HEK293 (cell line): Measurements from ENCODE around the gene GNAS-AS1.

Experiments
- CTCF ChIA-PET: fragments of 350-600 bp; formaldehyde crosslinking; extraction: SDS; loops from one replicate; lab custom pipeline; 2021; ENCODE audit warnings: antibody characterized with exemption; lab: Yijun Ruan, JAX
- POLR2A ChIA-PET: fragments of 300-600 bp; formaldehyde crosslinking; extraction: SDS; loops from one replicate; lab custom pipeline; 2020; ENCODE audit warnings: antibody characterized with exemption, inconsistent platforms; lab: Yijun Ruan, JAX
- H3K27ac ChIP-seq: fragments of 200-500 bp; sonication (Bioruptor generic); 2 replicates; pipeline ENCODE4 v1.5.1; 2014; ENCODE audit warnings: low read depth, low read length, control low read depth, inconsistent platforms; ENCODE audit errors: extremely low read depth
- H3K36me3 ChIP-seq, 2 experiments: fragments of 200-500 bp in 1 of 2; sonication (Bioruptor generic) in 1 of 2; 1 replicate in 1 of 2; 2 replicates in 1 of 2; pipeline ENCODE4 v1.5.1; 2014 to 2017; ENCODE audit warnings: inconsistent platforms in 2 of 2, low read length in 2 of 2; ENCODE audit not compliant: control insufficient read depth in 2 of 2, insufficient read depth in 1 of 2
- H3K4me1 ChIP-seq: fragments of 200-500 bp; sonication (Bioruptor generic); 2 replicates; pipeline ENCODE4 v1.5.1; 2014; ENCODE audit warnings: mild to moderate bottlenecking, low read length, inconsistent platforms; ENCODE audit not compliant: control insufficient read depth, insufficient read depth
- H3K4me3 ChIP-seq: 2 replicates; pipeline ENCODE4 v1.5.1; 2011; ENCODE audit warnings: low read depth, mild to moderate bottlenecking, control low read depth, low read length, moderate library complexity
- H3K9me3 ChIP-seq: fragments of 200-500 bp; sonication (Bioruptor generic); 2 replicates; pipeline ENCODE4 v1.5.1; 2014; ENCODE audit warnings: low read depth, low read length, inconsistent platforms; ENCODE audit not compliant: control insufficient read depth, insufficient read depth
- FEZF1 ChIP-seq: fragments of 450-650 bp; formaldehyde crosslinking; IDR thresholded peaks from 2 replicates; pipeline ENCODE4 v1.5.1; 2016; ENCODE audit warnings: missing biosample characterization, missing genetic modification characterization
- SP7 ChIP-seq: fragments of 450-650 bp; formaldehyde crosslinking; IDR thresholded peaks from 2 replicates; pipeline ENCODE4 v1.5.1; 2016; ENCODE audit warnings: missing biosample characterization, missing genetic modification characterization
- ZBTB21 ChIP-seq: fragments of 450-650 bp; formaldehyde crosslinking; IDR thresholded peaks from 2 replicates; pipeline ENCODE4 v1.5.1; 2017; ENCODE audit warnings: missing biosample characterization, missing genetic modification characterization
- ZBTB48 ChIP-seq: fragments of 450-650 bp; formaldehyde crosslinking; IDR thresholded peaks from 2 replicates; pipeline ENCODE4 v1.5.1; 2016; ENCODE audit warnings: missing biosample characterization, missing genetic modification characterization
- ZNF121 ChIP-seq: fragments of 450-650 bp; formaldehyde crosslinking; IDR thresholded peaks from 2 replicates; pipeline ENCODE4 v1.5.1; 2016; ENCODE audit warnings: missing biosample characterization, missing genetic modification characterization
- ZNF132 ChIP-seq: fragments of 450-650 bp; formaldehyde crosslinking; IDR thresholded peaks from 2 replicates; pipeline ENCODE4 v1.5.1; 2017; ENCODE audit warnings: missing biosample characterization, missing genetic modification characterization, borderline replicate concordance
- ZNF214 ChIP-seq: fragments of 450-650 bp; formaldehyde crosslinking; IDR thresholded peaks from 2 replicates; pipeline ENCODE4 v1.5.1; 2017; ENCODE audit warnings: missing biosample characterization, mild to moderate bottlenecking, missing genetic modification characterization, borderline replicate concordance
- ZNF266 ChIP-seq: fragments of 450-650 bp; formaldehyde crosslinking; IDR thresholded peaks from 2 replicates; pipeline ENCODE4 v1.5.1; 2016; ENCODE audit warnings: missing biosample characterization, missing genetic modification characterization, low read depth
- ZNF37A ChIP-seq: fragments of 450-650 bp; IDR thresholded peaks from 2 replicates; pipeline ENCODE4 v1.5.1; 2018; ENCODE audit warnings: missing biosample characterization, missing genetic modification characterization
- ZNF791 ChIP-seq: fragments of 450-650 bp; formaldehyde crosslinking; IDR thresholded peaks from 2 replicates; pipeline ENCODE4 v1.5.1; 2016; ENCODE audit warnings: missing biosample characterization, missing genetic modification characterization
- TF ChIP-seq, protein P1 (sequence below): fragments of 450-650 bp; formaldehyde crosslinking; IDR thresholded peaks from 2 replicates; pipeline ENCODE4 v1.5.1; 2017; ENCODE audit warnings: missing biosample characterization, missing genetic modification characterization
- TF ChIP-seq, protein P2 (sequence below): fragments of 450-650 bp; formaldehyde crosslinking; IDR thresholded peaks from 2 replicates; pipeline ENCODE4 v1.5.1; 2016; ENCODE audit warnings: missing biosample characterization, missing genetic modification characterization, low read depth
- TF ChIP-seq, protein P3 (sequence below): fragments of 450-650 bp; formaldehyde crosslinking; IDR thresholded peaks from 2 replicates; pipeline ENCODE4 v1.5.1; 2016; ENCODE audit warnings: missing biosample characterization, missing genetic modification characterization

GNAS-AS1 gene

DNA sequence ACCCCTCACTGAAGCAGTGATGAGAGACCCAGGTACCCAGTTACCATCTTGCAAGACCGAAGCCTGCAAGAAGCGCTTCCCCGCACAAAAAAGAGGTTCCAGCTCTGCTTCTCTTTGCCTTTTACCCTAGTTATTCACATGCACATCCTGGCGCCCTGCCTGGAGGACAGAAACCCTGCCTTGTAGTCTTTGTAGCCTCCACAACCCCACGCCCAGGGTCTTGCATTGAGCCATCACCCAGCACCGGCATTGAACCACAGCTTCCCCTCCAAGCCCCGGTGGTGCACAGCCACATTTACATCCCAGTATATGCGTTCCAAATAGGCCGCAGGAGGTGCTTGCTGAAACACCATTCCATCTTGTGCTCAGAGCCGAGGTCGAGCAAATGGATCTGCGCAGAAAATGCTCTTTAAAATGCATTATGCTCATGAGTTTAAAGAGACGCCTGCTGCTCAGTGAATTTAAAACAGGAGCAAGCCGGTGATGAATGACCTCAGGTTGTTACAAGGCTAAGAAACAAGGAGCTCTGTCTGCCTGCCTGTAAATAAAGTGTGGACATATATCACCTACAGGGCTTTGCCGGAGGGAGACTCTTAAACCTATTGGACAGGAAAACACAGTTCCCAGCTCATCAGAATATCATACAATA is 61.7 kb downstream of the GNAS-AS1 start:
- Histone ChIP-seq H3K27ac (no peak overlapping the region), H3K4me3 (no peak overlapping the region), H3K4me1 (no peaks in the 10 kb centered on the region), H3K36me3 (no peaks in the 10 kb centered on the region), H3K9me3 (no peaks in the 10 kb centered on the region)
- TF ChIP-seq FEZF1 (tag by site-specific recombination) (no peak), ZNF132 (tag by site-specific recombination) (no peak), ZBTB21 (tag by site-specific recombination) (no peak), ZNF214 (tag by site-specific recombination) (no peak), SP7 (tag by site-specific recombination) (no peak), ZNF37A (tag by site-specific recombination) (no peak), ZBTB48 (no peak)
- TF ChIP-seq, protein P1, sequence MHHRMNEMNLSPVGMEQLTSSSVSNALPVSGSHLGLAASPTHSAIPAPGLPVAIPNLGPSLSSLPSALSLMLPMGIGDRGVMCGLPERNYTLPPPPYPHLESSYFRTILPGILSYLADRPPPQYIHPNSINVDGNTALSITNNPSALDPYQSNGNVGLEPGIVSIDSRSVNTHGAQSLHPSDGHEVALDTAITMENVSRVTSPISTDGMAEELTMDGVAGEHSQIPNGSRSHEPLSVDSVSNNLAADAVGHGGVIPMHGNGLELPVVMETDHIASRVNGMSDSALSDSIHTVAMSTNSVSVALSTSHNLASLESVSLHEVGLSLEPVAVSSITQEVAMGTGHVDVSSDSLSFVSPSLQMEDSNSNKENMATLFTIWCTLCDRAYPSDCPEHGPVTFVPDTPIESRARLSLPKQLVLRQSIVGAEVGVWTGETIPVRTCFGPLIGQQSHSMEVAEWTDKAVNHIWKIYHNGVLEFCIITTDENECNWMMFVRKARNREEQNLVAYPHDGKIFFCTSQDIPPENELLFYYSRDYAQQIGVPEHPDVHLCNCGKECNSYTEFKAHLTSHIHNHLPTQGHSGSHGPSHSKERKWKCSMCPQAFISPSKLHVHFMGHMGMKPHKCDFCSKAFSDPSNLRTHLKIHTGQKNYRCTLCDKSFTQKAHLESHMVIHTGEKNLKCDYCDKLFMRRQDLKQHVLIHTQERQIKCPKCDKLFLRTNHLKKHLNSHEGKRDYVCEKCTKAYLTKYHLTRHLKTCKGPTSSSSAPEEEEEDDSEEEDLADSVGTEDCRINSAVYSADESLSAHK (tag by site-specific recombination): no peak
- CTCF ChIA-PET: interaction anchor here (0.6 to 1.1 kb wide), 2 partner anchors 95 to 553 kb away, joined by 3 read pairs; no protein-coding TSS in a partner anchor
- POLR2A ChIA-PET: no interaction called here

DNA sequence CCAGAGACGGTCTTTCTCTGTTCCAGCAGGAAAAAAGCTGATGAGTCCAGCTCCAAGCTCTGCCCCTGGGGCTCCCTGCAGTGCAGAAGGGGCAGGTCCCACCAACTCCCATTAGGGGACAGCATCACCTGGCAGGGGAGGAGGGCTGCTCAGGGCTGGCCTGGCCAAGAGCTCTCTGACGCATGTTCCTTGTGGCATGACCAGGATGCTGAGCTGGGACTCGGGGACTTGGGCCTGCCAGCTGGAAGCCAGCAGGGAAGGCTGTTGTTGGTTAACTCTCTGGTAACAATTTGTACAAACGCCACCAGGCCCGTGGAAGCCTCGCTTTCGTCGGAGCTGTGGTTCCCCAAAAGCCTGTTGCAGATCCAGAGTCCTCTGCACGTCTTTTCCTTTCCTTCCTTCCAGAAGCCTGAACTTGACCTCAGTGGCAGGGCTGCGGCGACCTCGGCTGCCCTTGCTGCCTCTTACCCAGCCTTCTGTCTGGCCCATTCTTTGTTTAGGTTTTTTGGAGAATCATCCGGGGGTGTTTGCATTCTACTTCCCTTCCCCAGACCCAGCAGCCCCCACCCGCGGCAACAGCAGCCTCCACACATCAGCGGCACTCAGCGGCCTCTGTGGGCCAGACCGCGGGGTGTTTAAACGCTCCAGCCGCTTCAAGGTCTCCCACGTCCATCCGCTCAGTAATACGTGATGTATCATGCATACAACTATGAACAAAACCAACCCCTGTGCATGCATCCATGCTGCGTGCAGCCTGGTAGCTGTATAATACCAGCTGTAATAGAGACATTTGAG is 63.3 kb downstream of the GNAS-AS1 start:
- H3K4me1 ChIP-seq: no peaks in the 10 kb centered on the region
- CTCF ChIA-PET: interaction anchor here (1.1 kb wide), 1 partner anchor 551 kb away, joined by 3 read pairs; no protein-coding TSS in a partner anchor
- no peaks in the 10 kb centered on the region for H3K9me3 ChIP-seq
- no peak overlapping the region for H3K4me3 ChIP-seq
- H3K27ac ChIP-seq: no peak overlapping the region
- no peaks in the 10 kb centered on the region for H3K36me3 ChIP-seq
- POLR2A ChIA-PET: interaction anchor here (0.6 kb wide), 1 partner anchor 95 kb away, joined by 3 read pairs; no protein-coding TSS in a partner anchor
- TF ChIP-seq ZNF791 (tag by site-specific recombination): no peak
- TF ChIP-seq, protein P2, sequence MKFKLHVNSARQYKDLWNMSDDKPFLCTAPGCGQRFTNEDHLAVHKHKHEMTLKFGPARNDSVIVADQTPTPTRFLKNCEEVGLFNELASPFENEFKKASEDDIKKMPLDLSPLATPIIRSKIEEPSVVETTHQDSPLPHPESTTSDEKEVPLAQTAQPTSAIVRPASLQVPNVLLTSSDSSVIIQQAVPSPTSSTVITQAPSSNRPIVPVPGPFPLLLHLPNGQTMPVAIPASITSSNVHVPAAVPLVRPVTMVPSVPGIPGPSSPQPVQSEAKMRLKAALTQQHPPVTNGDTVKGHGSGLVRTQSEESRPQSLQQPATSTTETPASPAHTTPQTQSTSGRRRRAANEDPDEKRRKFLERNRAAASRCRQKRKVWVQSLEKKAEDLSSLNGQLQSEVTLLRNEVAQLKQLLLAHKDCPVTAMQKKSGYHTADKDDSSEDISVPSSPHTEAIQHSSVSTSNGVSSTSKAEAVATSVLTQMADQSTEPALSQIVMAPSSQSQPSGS: no peak
- TF ChIP-seq ZNF266 (tag by site-specific recombination): no peak
- TF ChIP-seq, protein P1 (tag by site-specific recombination): no peak
- TF ChIP-seq, protein P3, sequence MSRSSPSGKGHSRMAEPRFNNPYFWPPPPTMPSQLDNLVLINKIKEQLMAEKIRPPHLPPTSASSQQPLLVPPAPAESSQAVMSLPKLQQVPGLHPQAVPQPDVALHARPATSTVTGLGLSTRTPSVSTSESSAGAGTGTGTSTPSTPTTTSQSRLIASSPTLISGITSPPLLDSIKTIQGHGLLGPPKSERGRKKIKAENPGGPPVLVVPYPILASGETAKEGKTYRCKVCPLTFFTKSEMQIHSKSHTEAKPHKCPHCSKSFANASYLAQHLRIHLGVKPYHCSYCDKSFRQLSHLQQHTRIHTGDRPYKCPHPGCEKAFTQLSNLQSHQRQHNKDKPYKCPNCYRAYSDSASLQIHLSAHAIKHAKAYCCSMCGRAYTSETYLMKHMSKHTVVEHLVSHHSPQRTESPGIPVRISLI: no peak
- no peak for TF ChIP-seq ZNF121 (tag by site-specific recombination)
